Heart left ventricle (tissue), 13 donors: ENCODE measurements around the gene CXXC5.

ENCODE experiments used
- CTCF ChIP-seq, 12 donors: fragments of 200-600 bp; sonication (generic) in 4 of 12; IDR thresholded peaks; one replicate each; pipeline versions ENCODE4 v1.5.0 to v1.8.0; 2018 to 2022; ENCODE audit warnings: antibody characterized with exemption in 12 of 12, mild to moderate bottlenecking in 5 of 12
- POLR2A ChIP-seq, 2 donors: fragments of 450-650 bp; IDR thresholded peaks; one replicate each; pipeline ENCODE4 v1.6.1; 2017; ENCODE audit warnings: antibody characterized with exemption in 2 of 2, mild to moderate bottlenecking in 2 of 2, moderate library complexity in 2 of 2
- donor health status: ischemic (EF 13 %, LVEDD 7.1; RV severe dilation, severe dysfunction).
- donor health status: DM: no; HTN: yes; CAD: no.
- donor health status: DM: no; HTN: no; CAD: no.
- donor health status: ischemic (EF 25% LVEDD 6.9; RV normal size, moderate dysfunction).
- donor health status: ischemic (EF 25% LVEDD 5.7; RV mildly dilated, moderate dysfunction).
- donor health status: ischemic (EF 35%, LVEDD 5.7; RV mildly dilated, moderate dysfunction).
- donor health status: nonischemic (EF 11% LVEDD 7.7; RV severe dilation, severe dysfunction).
- donor health status: DM: yes; HTN: yes; CAD: no.
- donor health status: PGD.
- donor health status: ischemic (EF 29% LVEDD 5.4; RV normal size, mild dysfunction).
- donor health status: nonischemic (EF 23%, LVEDD 6.1; RV moderate dilation, normal function).

DNA sequence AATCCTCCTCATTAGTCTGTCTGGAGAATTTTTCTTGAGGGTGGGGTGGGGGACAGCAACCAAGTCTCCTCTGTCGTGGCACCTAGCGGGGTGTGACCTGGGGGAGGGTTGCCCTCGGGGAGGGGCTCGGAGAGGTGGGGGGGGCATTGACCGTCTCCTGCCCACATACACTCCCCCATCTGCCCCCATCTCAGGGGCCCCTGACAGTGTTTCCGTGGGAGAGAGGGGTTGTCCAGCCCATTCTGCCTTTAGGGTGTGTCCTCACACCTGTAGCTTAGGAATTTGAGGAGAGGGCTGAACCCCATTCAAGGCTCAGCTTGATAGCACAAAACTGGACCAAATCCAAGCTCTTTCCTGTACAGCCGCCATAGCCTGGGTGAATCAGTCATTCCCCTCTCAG, 5.9 kb upstream of the CXXC5 start:
- TF ChIP-seq CTCF (IDR thresholded peaks at IDR 0.05) (no peak), POLR2A (IDR thresholded peaks at IDR 0.05) (no peak)
